IMR-90 (cell line): ENCODE data around the gene SUB1. TPM values are rescaled to one million over a fixed set of nuclear protein-coding genes. Genes with fewer than 3 reads are reported as not detected.
A peak's percentile ranks its signal among the peaks of the same experiment; 100 is the strongest.

ENCODE experiments used
- ATAC-seq: fragments of 200-7000 bp; cut with Tn5 transposase; 2 replicates; pipeline ENCODE4 v1.9.1; 2020; ENCODE audit warnings: low read depth, mild to moderate bottlenecking, moderate library complexity
- BruUV-seq: library from RNA; stranded (reverse); fragments of 400-500 nt; replicated peaks from 2 replicates; lab custom pipeline; 2021; lab: Mats Ljungman, UMichigan
- CTCF ChIA-PET: fragments of 300-600 bp; formaldehyde crosslinking; extraction: SDS; loops from one replicate; lab custom pipeline; 2021; ENCODE audit warnings: antibody characterized with exemption; lab: Yijun Ruan, JAX
- POLR2A ChIA-PET: fragments of 300-600 bp; sonication (Branson Sonifier 250); formaldehyde crosslinking; loops from one replicate; lab custom pipeline; 2022; ENCODE audit warnings: antibody characterized with exemption; ENCODE audit not compliant: unreplicated experiment; lab: Charles Lee
- DNase-seq: peaks from one replicate; pipeline ENCODE4 v3.0.0; 2013
- H2AFZ ChIP-seq: replicated peaks from 2 replicates; pipeline ENCODE3; 2013; ENCODE audit warnings: low read length, mild to moderate bottlenecking; ENCODE audit not compliant: poor library complexity
- H2AK5ac ChIP-seq: 2 replicates; pipeline ENCODE4 v1.6.1; 2013; ENCODE audit warnings: low read depth, low read length, inconsistent platforms
- H2AK9ac ChIP-seq: replicated peaks from 2 replicates; pipeline ENCODE3; 2013; ENCODE audit warnings: mild to moderate bottlenecking, low read depth, low read length, moderate library complexity; ENCODE audit not compliant: poor library complexity
- H2BK120ac ChIP-seq: 2 replicates; pipeline ENCODE4 v1.6.1; 2013; ENCODE audit warnings: low read depth, low read length, inconsistent platforms
- H2BK15ac ChIP-seq: 3 replicates; pipeline ENCODE4 v1.6.1; 2013; ENCODE audit warnings: low read depth, low read length, inconsistent platforms
- H2BK20ac ChIP-seq: 2 replicates; pipeline ENCODE4 v1.6.1; 2013; ENCODE audit warnings: low read depth, mild to moderate bottlenecking, inconsistent platforms, low read length, moderate library complexity
- H2BK5ac ChIP-seq: 2 replicates; pipeline ENCODE4 v1.6.1; 2013; ENCODE audit warnings: mild to moderate bottlenecking, low read depth, low read length, inconsistent platforms; ENCODE audit not compliant: poor library complexity, severe bottlenecking
- H3K14ac ChIP-seq: replicated peaks from 2 replicates; pipeline ENCODE4 v1.6.1; 2013; ENCODE audit warnings: low read depth, low read length, inconsistent platforms
- H3K18ac ChIP-seq: 2 replicates; pipeline ENCODE4 v1.6.1; 2013; ENCODE audit warnings: low read depth, low read length, control low read depth
- H3K23ac ChIP-seq: 2 replicates; pipeline ENCODE4 v1.6.1; 2013; ENCODE audit warnings: low read depth, low read length, inconsistent platforms
- H3K27ac ChIP-seq: 2 replicates; pipeline ENCODE4 v1.5.1; 2013; ENCODE audit warnings: mild to moderate bottlenecking, control low read depth, low read length; ENCODE audit not compliant: insufficient read depth
- H3K27me3 ChIP-seq: 2 replicates; pipeline ENCODE4 v1.6.1; 2013; ENCODE audit warnings: low read length; ENCODE audit not compliant: control insufficient read depth, insufficient read depth
- H3K36me3 ChIP-seq: 2 replicates; pipeline ENCODE4 v1.6.1; 2013; ENCODE audit warnings: low read length, mixed read lengths; ENCODE audit not compliant: control insufficient read depth, insufficient read depth
- H3K4ac ChIP-seq: 2 replicates; pipeline ENCODE4 v1.6.1; 2013; ENCODE audit warnings: low read depth, low read length, inconsistent platforms
- H3K4me1 ChIP-seq: 2 replicates; pipeline ENCODE4 v1.6.1; 2013; ENCODE audit warnings: low read length, mixed read lengths; ENCODE audit not compliant: control insufficient read depth, insufficient read depth
- H3K4me2 ChIP-seq: 2 replicates; pipeline ENCODE4 v1.6.1; 2013; ENCODE audit warnings: low read depth, mild to moderate bottlenecking, control low read depth, low read length, moderate library complexity
- H3K4me3 ChIP-seq: 2 replicates; pipeline ENCODE4 v1.5.1; 2013; ENCODE audit warnings: low read depth, mild to moderate bottlenecking, control low read depth, low read length, moderate library complexity; ENCODE audit not compliant: insufficient read depth
- H3K56ac ChIP-seq: 2 replicates; pipeline ENCODE4 v1.6.1; 2013; ENCODE audit warnings: low read length, inconsistent platforms; ENCODE audit not compliant: insufficient read depth; ENCODE audit errors: extremely low read depth
- H3K79me1 ChIP-seq, 2 experiments: 2 replicates each; pipeline ENCODE4 v1.6.1; 2013; ENCODE audit warnings: low read length in 2 of 2, inconsistent platforms in 1 of 2, low read depth in 1 of 2
- H3K9ac ChIP-seq: 2 replicates; pipeline ENCODE4 v1.6.1; 2013; ENCODE audit warnings: low read depth, low read length, control low read depth
- H3K9me1 ChIP-seq: 2 replicates; pipeline ENCODE4 v1.6.1; 2013; ENCODE audit warnings: low read length, inconsistent platforms; ENCODE audit not compliant: insufficient read depth
- H3K9me3 ChIP-seq: 2 replicates; pipeline ENCODE4 v1.6.1; 2013; ENCODE audit warnings: low read length; ENCODE audit not compliant: control insufficient read depth, insufficient read depth
- H4K20me1 ChIP-seq: 2 replicates; pipeline ENCODE4 v1.6.1; 2013; ENCODE audit warnings: low read length, inconsistent platforms; ENCODE audit not compliant: insufficient read depth
- H4K5ac ChIP-seq: 2 replicates; pipeline ENCODE4 v1.6.1; 2013; ENCODE audit warnings: mild to moderate bottlenecking, low read depth, low read length, control low read depth
- H4K8ac ChIP-seq, 2 experiments: 2 replicates each; pipeline ENCODE4 v1.6.1; 2013; ENCODE audit warnings: low read depth in 2 of 2, low read length in 2 of 2, control low read depth in 1 of 2, inconsistent platforms in 1 of 2
- H4K91ac ChIP-seq: 2 replicates; pipeline ENCODE4 v1.6.1; 2013; ENCODE audit warnings: low read depth, low read length, inconsistent platforms; ENCODE audit not compliant: insufficient read depth
- CTCF ChIP-seq: conservative IDR thresholded peaks from 2 replicates; pipeline ENCODE4 v1.5.1; 2012; ENCODE audit warnings: mild to moderate bottlenecking, low read depth, low read length, improper control_type of control experiment
- USF2 ChIP-seq: fragments of 150-350 bp; IDR thresholded peaks from 2 replicates; pipeline ENCODE4 v1.6.1; 2017; ENCODE audit warnings: mild to moderate bottlenecking, antibody characterized with exemption, low read length, low read depth
- WGBS, 2 experiments: methylation state at CpG; one replicate each; pipeline versions ENCODE4 v1.1.5 to v1.1.7; 2013; ENCODE audit warnings: missing lambda C conversion rate in 2 of 2; ENCODE audit not compliant: insufficient read length in 1 of 2; ENCODE audit errors: extremely low coverage in 2 of 2; 5-methylcytosine and 5-hydroxymethylcytosine counted together
- dilution Hi-C: fragments of 300-500 bp; cut with HindIII; formaldehyde crosslinking; loops from one replicate; pipeline ENCODE4 v1.14.3; 2018; ENCODE audit warnings: low sequenced_read_pairs; ENCODE audit not compliant: unreplicated experiment
- in situ Hi-C: fragments of 300-500 bp; cut with MboI; formaldehyde crosslinking; loops from 3 replicates; pipeline ENCODE4 v1.14.3; 2019; ENCODE audit warnings: low sequenced_read_pairs, inconsistent platforms, mixed read lengths
- intact Hi-C: fragments of 100-400 bp; cut with micrococcal nuclease; formaldehyde crosslinking; loops from 2 replicates; pipeline ENCODE4 v1.10.0; 2022
- polyA plus RNA-seq, 3 experiments: library from polyadenylated mRNA; depleted of rRNA; stranded (reverse); fragments of >200 nt; gene quantifications; 2 replicates each; pipeline ENCODE4 v1.2.3, GENCODE V29; 2012; ENCODE audit warnings: low replicate concordance in 1 of 3
- total RNA-seq: library from RNA; depleted of rRNA; stranded (reverse); fragments of >200 nt; gene quantifications from 2 replicates; pipeline ENCODE4 v1.2.3, GENCODE V29; 2012

Gene SUB1
- total and polyA plus RNA-seq, 2 of the 4 experiments (the other 2 are of a cell fraction), result 19.5 to 155 TPM

- no peak overlapping the region for H3K4me3 ChIP-seq
- H3K4me1 ChIP-seq, result no peaks in the 10 kb centered on the region
- ATAC-seq (no peak), DNase-seq (no peak)
- H4K20me1 ChIP-seq, result peaks cover 4% of the 10 kb centered on the region; the same call in 1 of the 2 replicates
- intact Hi-C loops (no loop called here), in situ Hi-C loops (no loop called here), dilution Hi-C loops (no loop called here)
- no peak overlapping the region for H4K91ac ChIP-seq
- no peak overlapping the region for H2BK15ac ChIP-seq
- peaks cover 10 to 24% of the 10 kb centered on the region in 2 experiments for H3K79me1 ChIP-seq
- WGBS, 2 experiments, result no CpG with 5 or more reads among the region's 4 CpGs
- TF ChIP-seq CTCF, result no peak
- no peak for TF ChIP-seq USF2
- no peak overlapping the region for H2BK5ac ChIP-seq
- H4K5ac ChIP-seq, result no peak overlapping the region
- no TSS peak for BruUV-seq
- no peaks in the 10 kb centered on the region for H3K9me3 ChIP-seq
- no peak overlapping the region for H3K14ac ChIP-seq
- no peaks in the 10 kb centered on the region for H3K9me1 ChIP-seq
- H2AK5ac ChIP-seq, result no peak overlapping the region
- no peak overlapping the region for H2BK20ac ChIP-seq
- H3K18ac ChIP-seq, result no peak overlapping the region
- H2AFZ ChIP-seq, result no peak overlapping the region
- H3K4me2 ChIP-seq, result no peak overlapping the region
- H3K27me3 ChIP-seq, result no peaks in the 10 kb centered on the region
- H3K23ac ChIP-seq, result no peak overlapping the region
- ChIA-PET POLR2A (no interaction called here), CTCF (interaction anchor here (1.1 kb wide), 1 partner anchor 15 kb away, joined by 5 read pairs; no protein-coding TSS in a partner anchor)
- H3K36me3 ChIP-seq, result peaks cover 5% of the 10 kb centered on the region
- peak overlapping the region in 1 of 2 experiments; percentile 49; a peak in 1 of 4 replicates for H4K8ac ChIP-seq
- H2BK120ac ChIP-seq, result no peak overlapping the region
- H3K9ac ChIP-seq, result no peak overlapping the region
- H3K56ac ChIP-seq, result no peak overlapping the region
- no peak overlapping the region for H2AK9ac ChIP-seq
- H3K27ac ChIP-seq, result no peak overlapping the region
- H3K4ac ChIP-seq, result no peak overlapping the region
Observed at GRCh38 chr5:32604800-32605765, 19.7 kb downstream of the SUB1 start.
